GM18526 (cell line): Measurements from ENCODE around the gene ECHDC1.
A peak's percentile ranks its signal among the peaks of the same experiment; 100 is the strongest.

Experiments
- POLR2A ChIP-seq: IDR thresholded peaks from 3 replicates; pipeline ENCODE4 v1.6.1; 2011; ENCODE audit not compliant: insufficient read length; ENCODE audit errors: extremely low read depth

Gene ECHDC1

GRCh38 chr6:127342946-127343808, at the start of gene ECHDC1:
TSS of gene ECHDC1 (minus strand) at chr6:127343609. CDS start at chr6:127331028, 12,581 bp downstream.
- peak; percentile 73 for TF ChIP-seq POLR2A

GRCh38 chr6:127392301-127392700, 48.9 kb upstream of the ECHDC1 start:
- no peak for TF ChIP-seq POLR2A

GRCh38 chr6:127391094-127391953, 47.9 kb upstream of the ECHDC1 start:
- TF ChIP-seq POLR2A, result no peak

- TF ChIP-seq POLR2A, result no peak
Observed at GRCh38 chr6:127389706-127390105, 46.3 kb upstream of the ECHDC1 start.

GRCh38 chr6:127385668-127386430, 42.4 kb upstream of the ECHDC1 start:
- TF ChIP-seq POLR2A, result no peak

GRCh38 chr6:127383988-127384387, 40.6 kb upstream of the ECHDC1 start:
- no peak for TF ChIP-seq POLR2A

- no peak for TF ChIP-seq POLR2A
Observed at GRCh38 chr6:127382413-127382812, 39.0 kb upstream of the ECHDC1 start.

GRCh38 chr6:127381384-127381783, 38.0 kb upstream of the ECHDC1 start:
- TF ChIP-seq POLR2A, result no peak

- no peak for TF ChIP-seq POLR2A
Observed at GRCh38 chr6:127376685-127377084, 33.3 kb upstream of the ECHDC1 start.

GRCh38 chr6:127367023-127367375, 23.6 kb upstream of the ECHDC1 start:
- TF ChIP-seq POLR2A, result no peak

- no peak for TF ChIP-seq POLR2A
Observed at GRCh38 chr6:127366282-127367022, 23.0 kb upstream of the ECHDC1 start.

- TF ChIP-seq POLR2A, result no peak
Observed at GRCh38 chr6:127365874-127366273, 22.5 kb upstream of the ECHDC1 start.

- no peak for TF ChIP-seq POLR2A
Observed at GRCh38 chr6:127352524-127352923, 9.1 kb upstream of the ECHDC1 start.

GRCh38 chr6:127349980-127350379, 6.6 kb upstream of the ECHDC1 start:
- TF ChIP-seq POLR2A, result no peak
